22Rv1 (cell line): ENCODE results near the gene DENND5B.

ENCODE experiments used
- ZFX ChIP-seq: fragments of 450-650 bp; IDR thresholded peaks from 2 replicates; pipeline ENCODE4 v1.6.1; 2017; ENCODE audit warnings: antibody characterized with exemption, borderline replicate concordance
- TF ChIP-seq, protein P1 (sequence below): fragments of 450-650 bp; IDR thresholded peaks from 2 replicates; pipeline ENCODE4 v1.5.1; 2017; ENCODE audit warnings: mild to moderate bottlenecking

DNA sequence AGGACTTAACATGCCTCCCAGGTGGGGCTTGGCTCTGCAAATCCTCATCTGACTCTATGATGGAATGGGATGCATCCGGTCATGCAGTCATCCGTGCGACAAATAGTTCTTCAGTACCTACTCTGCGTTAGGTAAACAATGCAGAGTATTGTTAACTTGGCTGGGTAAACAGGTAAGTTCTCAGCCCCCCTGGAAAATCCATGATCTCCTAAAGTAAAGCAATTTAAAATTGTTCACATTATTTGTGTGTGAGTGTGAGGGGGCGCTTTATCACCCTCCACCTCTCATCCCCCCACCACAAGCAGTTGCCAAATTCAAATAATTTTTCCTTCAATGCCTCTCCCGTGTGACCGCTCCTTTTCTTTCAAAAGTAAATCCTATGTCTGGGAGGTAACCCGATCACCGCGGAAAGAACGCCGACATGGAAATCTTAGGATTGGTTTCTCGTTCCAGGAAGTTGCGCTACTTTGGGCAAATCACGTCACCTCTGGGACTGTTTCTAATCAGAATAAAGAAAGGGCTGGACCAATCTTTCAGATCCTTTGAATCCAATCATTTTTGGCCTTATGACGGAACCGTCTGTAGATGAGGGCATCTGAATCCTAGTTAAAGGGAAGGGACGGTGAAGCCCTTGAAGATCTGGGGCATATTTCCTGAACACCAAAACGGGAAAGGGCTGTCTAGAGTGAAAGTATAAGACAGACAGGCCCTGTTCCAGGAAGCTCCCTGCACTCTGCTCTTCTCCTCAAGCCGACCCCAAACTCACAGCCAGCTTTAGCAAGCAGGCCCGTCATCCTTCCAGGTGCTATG is 221.0 kb downstream of the DENND5B start:
- TF ChIP-seq, protein P1, sequence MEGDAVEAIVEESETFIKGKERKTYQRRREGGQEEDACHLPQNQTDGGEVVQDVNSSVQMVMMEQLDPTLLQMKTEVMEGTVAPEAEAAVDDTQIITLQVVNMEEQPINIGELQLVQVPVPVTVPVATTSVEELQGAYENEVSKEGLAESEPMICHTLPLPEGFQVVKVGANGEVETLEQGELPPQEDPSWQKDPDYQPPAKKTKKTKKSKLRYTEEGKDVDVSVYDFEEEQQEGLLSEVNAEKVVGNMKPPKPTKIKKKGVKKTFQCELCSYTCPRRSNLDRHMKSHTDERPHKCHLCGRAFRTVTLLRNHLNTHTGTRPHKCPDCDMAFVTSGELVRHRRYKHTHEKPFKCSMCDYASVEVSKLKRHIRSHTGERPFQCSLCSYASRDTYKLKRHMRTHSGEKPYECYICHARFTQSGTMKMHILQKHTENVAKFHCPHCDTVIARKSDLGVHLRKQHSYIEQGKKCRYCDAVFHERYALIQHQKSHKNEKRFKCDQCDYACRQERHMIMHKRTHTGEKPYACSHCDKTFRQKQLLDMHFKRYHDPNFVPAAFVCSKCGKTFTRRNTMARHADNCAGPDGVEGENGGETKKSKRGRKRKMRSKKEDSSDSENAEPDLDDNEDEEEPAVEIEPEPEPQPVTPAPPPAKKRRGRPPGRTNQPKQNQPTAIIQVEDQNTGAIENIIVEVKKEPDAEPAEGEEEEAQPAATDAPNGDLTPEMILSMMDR, result no peak
- TF ChIP-seq ZFX, result no peak
